OCI-LY1 (cell line): ENCODE measurements around the gene SYNGR2.

ENCODE experiments used
- CTCF ChIP-seq: fragments of 200-600 bp; sonication (generic), shearing (Covaris generic); IDR thresholded peaks from 2 replicates; pipeline ENCODE4 v1.5.1; 2017; ENCODE audit warnings: mild to moderate bottlenecking, antibody characterized with exemption, low read length, moderate library complexity, mixed read lengths
- EZH2 ChIP-seq: fragments of 200-600 bp; sonication (generic), shearing (Covaris generic); IDR thresholded peaks from 2 replicates; pipeline ENCODE4 v1.8.0; 2017; ENCODE audit warnings: borderline replicate concordance, mixed run types, mild to moderate bottlenecking, antibody characterized with exemption, low read length, moderate library complexity, mixed read lengths

- TF ChIP-seq CTCF, result no peak
- no peak for TF ChIP-seq EZH2
Observed at GRCh38 chr17:78214016-78214705, 45.8 kb downstream of the SYNGR2 start, which contains the start of gene BIRC5.
